Spleen (tissue), 11 donors: ENCODE measurements around the gene NYNRIN. TPM values are rescaled to one million over a fixed set of nuclear protein-coding genes. Genes with fewer than 3 reads are reported as not detected.

ENCODE experiments used
- DNase-seq: peaks from one replicate; pipeline ENCODE4 v3.0.0-alpha.2; 2020
- H3K27ac ChIP-seq, 8 donors: fragments of 200-600 bp; sonication (generic) in 7 of 8; 1 replicate in 4 of 8; 2 replicates in 4 of 8; pipeline versions ENCODE4 v1.5.0 to v1.8.0; 2016 to 2021; ENCODE audit warnings: inconsistent platforms in 4 of 8, mild to moderate bottlenecking in 4 of 8, moderate library complexity in 1 of 8
- H3K27me3 ChIP-seq, 7 donors: fragments of 200-600 bp; sonication (generic) in 6 of 7; replicated peaks in 1 of 7; 1 replicate in 4 of 7; 2 replicates in 3 of 7; pipeline versions ENCODE4 v1.5.0 to v1.8.0; 2016 to 2021; ENCODE audit warnings: inconsistent platforms in 3 of 7, mild to moderate bottlenecking in 1 of 7
- H3K36me3 ChIP-seq, 6 donors: fragments of 200-600 bp; sonication (generic) in 5 of 6; 1 replicate in 4 of 6; 2 replicates in 2 of 6; pipeline versions ENCODE4 v1.5.0 to v1.8.0; 2016 to 2021; ENCODE audit warnings: inconsistent platforms in 2 of 6
- H3K4me1 ChIP-seq, 6 donors: fragments of 200-600 bp; sonication (generic) in 5 of 6; 1 replicate in 3 of 6; 2 replicates in 3 of 6; pipeline versions ENCODE4 v1.5.0 to v1.8.0; 2016 to 2021; ENCODE audit warnings: inconsistent platforms in 3 of 6
- H3K4me3 ChIP-seq, 8 donors: fragments of 200-600 bp; sonication (generic) in 7 of 8; 1 replicate in 4 of 8; 2 replicates in 4 of 8; pipeline versions ENCODE4 v1.5.0 to v1.8.0; 2016 to 2021; ENCODE audit warnings: inconsistent platforms in 4 of 8, mild to moderate bottlenecking in 4 of 8, moderate library complexity in 2 of 8
- H3K9me3 ChIP-seq, 8 donors: fragments of 200-600 bp; sonication (generic) in 7 of 8; 1 replicate in 4 of 8; 2 replicates in 4 of 8; pipeline versions ENCODE4 v1.5.0 to v1.8.0; 2016 to 2021; ENCODE audit warnings: inconsistent platforms in 4 of 8
- CTCF ChIP-seq, 11 experiments: fragments of 200-600 bp in 7 of 11; fragments of 450-650 bp in 4 of 11; sonication (generic) in 4 of 11; IDR thresholded peaks in 8 of 11; conservative IDR thresholded peaks in 3 of 11; 1 replicate in 7 of 11; 2 replicates in 4 of 11; pipeline versions ENCODE4 v1.4.0 to v1.8.0; 2016 to 2021; ENCODE audit warnings: antibody characterized with exemption in 11 of 11, inconsistent platforms in 4 of 11, mild to moderate bottlenecking in 1 of 11
- POLR2A ChIP-seq, 3 donors: fragments of 450-650 bp; IDR thresholded peaks; one replicate each; pipeline ENCODE4 v1.5.1; 2017; ENCODE audit warnings: antibody characterized with exemption in 3 of 3, mild to moderate bottlenecking in 1 of 3
- POLR2AphosphoS5 ChIP-seq, 3 donors: sonication (generic); formaldehyde crosslinking; IDR thresholded peaks; one replicate each; pipeline ENCODE4 v1.5.1; 2017; ENCODE audit warnings: antibody characterized with exemption in 3 of 3
- WGBS, 5 donors: extraction: QIAGEN DNeasy Blood & Tissue Kit in 3 of 5; methylation state at CpG; one replicate each; pipeline versions ENCODE4 v1.1.5 to v1.1.7; 2013 to 2018; 5-methylcytosine and 5-hydroxymethylcytosine counted together
- intact Hi-C: fragments of 100-400 bp; cut with DNase I; formaldehyde crosslinking; loops from one replicate; pipeline ENCODE4 v1.15.0; 2023; ENCODE audit warnings: low total_unique reads
- polyA plus RNA-seq, 3 donors: library from polyadenylated mRNA; stranded (reverse); fragments of 200-250 nt; gene quantifications; one replicate each; pipeline ENCODE4 v1.2.1, GENCODE V29; 2013
- total RNA-seq, 7 donors: library from RNA; depleted of rRNA in 3 of 7; stranded (reverse); fragments of >200 nt in 3 of 7; fragmentation: NEBNext Ultra II Directional in 4 of 7; extraction: Animal tissue kit (Norgen Biotek cat#: 25700) in 4 of 7; gene quantifications; one replicate each; pipeline versions ENCODE4 v1.1.0 to v1.2.1, GENCODE V29; 2016 to 2021
- donor health status: healthy with polysubstance abuse.
- donor health status: DM: no; HTN: no; CAD: no; lungs with moderate emphysema.
- donor health status: DM: no; HTN: no; CAD: no.
- donor health status: Bipolar disorder and iron deficiency.
- donor health status: healthy.
- donor health status: DM: no; HTN: no; CAD: no.
- donor health status: DM: yes; HTN: yes; CAD: no.

Gene NYNRIN
- total and polyA plus RNA-seq, 10 donors: 0.87 to 18.0 (median 10.5) TPM

- intact Hi-C loops: no loop called here
- 43 to 57% (median 48%) methylated on average over 12 of the region's 12 CpGs for WGBS, 5 donors
- no peaks in the 10 kb centered on the region for H3K27me3 ChIP-seq
- peaks cover 0 to 94% (median 78%) of the 10 kb centered on the region in 6 donors for H3K36me3 ChIP-seq
- peak overlapping the region in 1 of 8 donors; percentile 27 for H3K4me3 ChIP-seq
- H3K27ac ChIP-seq: peak overlapping the region; percentile 44 to 99 (median 80)
- no peaks in the 10 kb centered on the region for H3K9me3 ChIP-seq
- peaks cover 52 to 93% (median 72%) of the 10 kb centered on the region in 6 donors for H3K4me1 ChIP-seq
- DNase-seq: no peak
- TF ChIP-seq POLR2A (IDR thresholded peaks at IDR 0.05) (no peak), POLR2AphosphoS5 (IDR thresholded peaks at IDR 0.05) (peak; percentile 11 to 78 (median 75)), CTCF (IDR thresholded peaks at IDR 0.05 in 8 of 11, conservative IDR thresholded peaks at IDR 0.05 in 3 of 11) (peak in 4 of 11 experiments; percentile 30 to 41 (median 38))
Measured at GRCh38 chr14:24437020-24437735, 38.4 kb downstream of the NYNRIN start.

- Histone ChIP-seq H3K27me3 (no peaks in the 10 kb centered on the region), H3K4me1 (peaks cover 47 to 88% (median 67%) of the 10 kb centered on the region in 6 donors), H3K9me3 (no peaks in the 10 kb centered on the region), H3K27ac (peak overlapping the region; percentile 44 to 99 (median 80)), H3K4me3 (no peak overlapping the region), H3K36me3 (peaks cover 0 to 88% (median 72%) of the 10 kb centered on the region in 6 donors)
- TF ChIP-seq CTCF (IDR thresholded peaks at IDR 0.05 in 8 of 11, conservative IDR thresholded peaks at IDR 0.05 in 3 of 11): no peak
- TF ChIP-seq POLR2A (IDR thresholded peaks at IDR 0.05): no peak
- no peak for TF ChIP-seq POLR2AphosphoS5 (IDR thresholded peaks at IDR 0.05)
- DNase-seq: no peak
- intact Hi-C loops: no loop called here
- 54 to 70% (median 55%) methylated on average over 2 of the region's 2 CpGs for WGBS, 5 donors
Measured at GRCh38 chr14:24437736-24438067, 38.9 kb downstream of the NYNRIN start.

- Histone ChIP-seq H3K4me3 (no peak overlapping the region), H3K9me3 (no peaks in the 10 kb centered on the region), H3K27me3 (no peaks in the 10 kb centered on the region), H3K36me3 (peaks cover 0 to 81% (median 65%) of the 10 kb centered on the region in 6 donors), H3K27ac (peak overlapping the region in 6 of 8 donors; percentile 77 to 99 (median 84)), H3K4me1 (peaks cover 46 to 84% (median 68%) of the 10 kb centered on the region in 6 donors)
- intact Hi-C loops: no loop called here
- DNase-seq: no peak
- no peak for TF ChIP-seq CTCF (IDR thresholded peaks at IDR 0.05 in 8 of 11, conservative IDR thresholded peaks at IDR 0.05 in 3 of 11)
- TF ChIP-seq POLR2A (IDR thresholded peaks at IDR 0.05): no peak
- TF ChIP-seq POLR2AphosphoS5 (IDR thresholded peaks at IDR 0.05): no peak
- WGBS, 5 donors: 59 to 72% (median 67%) methylated on average over 9 of the region's 9 CpGs
Measured at GRCh38 chr14:24438223-24439097, 39.7 kb downstream of the NYNRIN start.

GRCh38 chr14:24439257-24439656 is 40.5 kb downstream of the NYNRIN start:
- H3K4me1 ChIP-seq: peaks cover 46 to 84% (median 69%) of the 10 kb centered on the region in 6 donors
- H3K27ac ChIP-seq: peak overlapping the region in 6 of 8 donors; percentile 32 to 99 (median 92)
- 76 to 92% (median 86%) methylated on average over 1 of the region's 1 CpG for WGBS, 5 donors
- intact Hi-C loops: no loop called here
- TF ChIP-seq POLR2AphosphoS5 (IDR thresholded peaks at IDR 0.05) (no peak), POLR2A (IDR thresholded peaks at IDR 0.05) (no peak), CTCF (IDR thresholded peaks at IDR 0.05 in 8 of 11, conservative IDR thresholded peaks at IDR 0.05 in 3 of 11) (no peak)
- no peaks in the 10 kb centered on the region for H3K27me3 ChIP-seq
- H3K36me3 ChIP-seq: peaks cover 0 to 73% (median 57%) of the 10 kb centered on the region in 6 donors
- H3K9me3 ChIP-seq: no peaks in the 10 kb centered on the region
- no peak overlapping the region for H3K4me3 ChIP-seq
- DNase-seq: no peak
